CD4-positive, CD25-positive, alpha-beta regulatory T cell (primary cell): Measurements from ENCODE around the gene MIB1. TPM values are rescaled to one million over a fixed set of nuclear protein-coding genes. Genes with fewer than 3 reads are reported as not detected.

ENCODE experiments used
- ATAC-seq, 2 donors: fragments of 150-1000 bp; cut with Tn5 transposase; one replicate each; pipeline ENCODE4 v1.10.0; 2021; ENCODE audit warnings: low read depth in 2 of 2, moderate number of reproducible peaks in 2 of 2, moderate library complexity in 1 of 2
- DNase-seq, 3 donors: peaks; one replicate each; pipeline versions ENCODE4 v3.0.0 to v3.0.0-alpha.2; 2012 to 2022; ENCODE audit warnings: mixed read lengths in 1 of 3
- H3K27ac ChIP-seq: one replicate; pipeline ENCODE4 v1.7.0; 2013; ENCODE audit warnings: mild to moderate bottlenecking, low read length; ENCODE audit not compliant: insufficient read depth, poor library complexity, severe bottlenecking
- H3K27me3 ChIP-seq: one replicate; pipeline ENCODE4 v1.7.0; 2013; ENCODE audit warnings: low read length; ENCODE audit not compliant: control insufficient read depth, insufficient read depth
- H3K36me3 ChIP-seq: one replicate; pipeline ENCODE4 v1.7.0; 2013; ENCODE audit warnings: mild to moderate bottlenecking, low read length, moderate library complexity; ENCODE audit not compliant: control insufficient read depth, insufficient read depth
- H3K4me1 ChIP-seq: 2 replicates; pipeline ENCODE4 v1.7.0; 2013; ENCODE audit warnings: mild to moderate bottlenecking, low read length; ENCODE audit not compliant: insufficient read depth, control insufficient read depth, poor library complexity, severe bottlenecking
- H3K4me3 ChIP-seq: one replicate; pipeline ENCODE4 v1.7.0; 2013; ENCODE audit warnings: low read depth, mild to moderate bottlenecking, low read length, moderate library complexity
- H3K9me3 ChIP-seq, 2 experiments: 1 replicate in 1 of 2; 2 replicates in 1 of 2; pipeline ENCODE4 v1.7.0; 2013; ENCODE audit warnings: low read length in 2 of 2, mild to moderate bottlenecking in 1 of 2, moderate library complexity in 1 of 2; ENCODE audit not compliant: control insufficient read depth in 2 of 2
- H3K27ac Mint-ChIP-seq, 3 donors: one replicate each; pipeline ENCODE4 v1.8.0; 2020 to 2022; ENCODE audit warnings: mild to moderate bottlenecking in 3 of 3, mixed read lengths in 3 of 3, moderate library complexity in 2 of 3
- H3K27me3 Mint-ChIP-seq: one replicate; pipeline ENCODE4 v1.8.0; 2022; ENCODE audit warnings: mild to moderate bottlenecking, mixed read lengths
- H3K36me3 Mint-ChIP-seq: one replicate; pipeline ENCODE4 v1.8.0; 2020; ENCODE audit warnings: mixed read lengths
- H3K4me1 Mint-ChIP-seq, 4 donors: one replicate each; pipeline ENCODE4 v1.8.0; 2020 to 2022; ENCODE audit warnings: mixed read lengths in 4 of 4, mild to moderate bottlenecking in 1 of 4
- H3K4me3 Mint-ChIP-seq, 4 donors: one replicate each; pipeline ENCODE4 v1.8.0; 2020 to 2022; ENCODE audit warnings: mild to moderate bottlenecking in 4 of 4, mixed read lengths in 4 of 4, moderate library complexity in 3 of 4
- H3K9me3 Mint-ChIP-seq, 7 donors: one replicate each; pipeline ENCODE4 v1.8.0; 2020 to 2022; ENCODE audit warnings: mixed read lengths in 7 of 7, mild to moderate bottlenecking in 3 of 7, moderate library complexity in 2 of 7
- polyA plus RNA-seq, 4 donors: library from polyadenylated mRNA; unstranded; fragments of 300-500 nt; fragmentation: Illumina TruSeq; gene quantifications; one replicate each; pipeline ENCODE4 v1.2.3, GENCODE V29; 2021
- total RNA-seq: library from RNA; stranded (reverse); gene quantifications from one replicate; pipeline ENCODE4 v1.2.3, GENCODE V29; 2022

The MIB1 gene
- total and polyA plus RNA-seq, 5 donors from 2014 or later: 7.3 to 37.7 (median 7.8) TPM

DNA sequence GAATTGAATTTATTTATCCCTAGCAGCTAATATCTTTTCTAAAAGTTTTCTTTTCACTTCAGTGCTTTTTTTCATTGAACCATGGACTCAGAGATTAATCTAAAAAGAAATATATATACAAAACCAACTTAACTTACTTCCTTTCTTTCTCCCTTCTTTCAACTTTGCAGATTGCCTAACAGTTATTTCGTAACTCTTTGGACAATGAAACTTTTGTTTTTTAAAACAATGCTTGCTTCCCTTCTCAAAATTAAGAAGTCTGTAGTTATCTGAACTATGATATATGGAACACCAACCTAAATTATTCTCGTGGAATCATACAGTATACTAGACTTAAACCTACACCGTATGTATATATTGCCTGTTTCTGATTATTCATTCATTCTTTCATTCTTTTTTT, 62.9 kb downstream of the MIB1 start:
- no peak for ATAC-seq
- H3K36me3 Mint-ChIP-seq: peaks cover 34% of the 10 kb centered on the region
- H3K9me3 Mint-ChIP-seq: peaks cover 0 to 2% (median 0%) of the 10 kb centered on the region in 7 donors

DNA sequence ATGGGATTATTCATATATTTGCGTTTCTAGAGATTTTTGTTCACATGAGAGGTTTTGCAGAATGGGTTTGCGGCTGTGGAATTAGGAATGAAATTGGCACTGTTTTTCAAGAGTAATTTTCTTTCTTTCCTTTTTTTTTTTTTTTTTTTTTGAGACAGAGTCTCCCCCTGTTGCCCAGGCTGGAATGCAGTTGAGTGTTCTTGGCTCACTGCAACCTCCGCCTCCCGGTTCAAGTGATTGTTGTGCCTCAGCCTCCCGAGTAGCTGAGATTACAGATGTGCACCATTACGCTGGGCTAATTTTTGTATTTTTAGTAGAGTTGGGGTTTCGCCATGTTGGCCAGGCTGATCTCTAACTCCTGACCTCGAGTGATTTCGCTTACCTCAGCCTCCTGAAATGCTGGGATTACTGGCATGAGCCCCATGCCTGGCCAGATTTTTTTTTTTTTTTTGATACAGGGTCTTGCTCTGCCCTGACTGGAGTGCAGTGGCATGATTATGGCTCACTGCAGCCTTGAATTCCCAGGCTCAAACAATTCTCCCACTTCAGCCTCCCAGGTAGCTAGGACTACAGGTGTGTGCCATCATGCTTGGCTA, 65.3 kb downstream of the MIB1 start:
- DNase-seq (no peak), ATAC-seq (no peak)
- no peak overlapping the region for H3K27ac ChIP-seq
- Mint-ChIP-seq H3K4me3 (no peak overlapping the region), H3K36me3 (peaks cover 45% of the 10 kb centered on the region), H3K4me1 (peaks cover 2 to 12% (median 8%) of the 10 kb centered on the region in 4 donors), H3K27me3 (no peaks in the 10 kb centered on the region), H3K27ac (no peak overlapping the region), H3K9me3 (peaks cover 0 to 19% (median 2%) of the 10 kb centered on the region in 7 donors)
- no peaks in the 10 kb centered on the region for H3K4me1 ChIP-seq
- peaks cover 47% of the 10 kb centered on the region for H3K36me3 ChIP-seq
- peaks cover 0 to 2% of the 10 kb centered on the region in 2 experiments for H3K9me3 ChIP-seq
- no peaks in the 10 kb centered on the region for H3K27me3 ChIP-seq
- H3K4me3 ChIP-seq: no peak overlapping the region

More for the DNA sequence above, 62.9 kb downstream of the MIB1 start:
- Mint-ChIP-seq H3K27ac (no peak overlapping the region), H3K4me3 (no peak overlapping the region), H3K4me1 (peaks cover 2 to 11% (median 8%) of the 10 kb centered on the region in 4 donors), H3K27me3 (no peaks in the 10 kb centered on the region)
- H3K4me3 ChIP-seq: no peak overlapping the region
- H3K27ac ChIP-seq: no peak overlapping the region
- no peak for DNase-seq
- no peaks in the 10 kb centered on the region for H3K4me1 ChIP-seq
- H3K36me3 ChIP-seq: peaks cover 51% of the 10 kb centered on the region
- H3K9me3 ChIP-seq: no peaks in the 10 kb centered on the region
- H3K27me3 ChIP-seq: no peaks in the 10 kb centered on the region

DNA sequence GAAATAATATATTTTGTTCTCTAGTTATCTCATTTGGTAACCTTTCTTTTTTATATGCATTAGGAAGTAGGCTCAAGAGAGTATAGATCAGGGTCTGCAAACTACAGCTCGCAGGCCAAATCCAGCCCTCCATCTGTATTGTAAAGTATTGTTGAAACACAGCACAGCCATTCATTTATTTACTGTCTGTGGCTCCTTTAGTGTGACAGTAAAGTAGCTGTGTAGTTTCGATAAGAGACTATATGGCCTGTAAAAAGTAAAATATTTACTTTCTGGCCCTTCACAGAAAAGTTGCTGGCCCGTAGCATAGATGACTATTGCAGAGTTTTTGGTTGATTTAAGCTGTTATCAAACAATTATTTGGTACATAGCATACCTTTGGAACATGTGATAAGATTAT, 67.6 kb downstream of the MIB1 start:
- H3K4me1 Mint-ChIP-seq: peaks cover 0 to 8% (median 6%) of the 10 kb centered on the region in 4 donors
- DNase-seq (no peak), ATAC-seq (no peak)
- Histone ChIP-seq H3K27me3 (no peaks in the 10 kb centered on the region), H3K9me3 (peaks cover 0 to 2% of the 10 kb centered on the region in 2 experiments), H3K4me1 (no peaks in the 10 kb centered on the region), H3K27ac (no peak overlapping the region), H3K36me3 (peaks cover 32% of the 10 kb centered on the region), H3K4me3 (no peak overlapping the region)
- no peak overlapping the region for H3K27ac Mint-ChIP-seq
- H3K27me3 Mint-ChIP-seq: no peaks in the 10 kb centered on the region
- H3K9me3 Mint-ChIP-seq: peaks cover 0 to 19% (median 2%) of the 10 kb centered on the region in 7 donors
- no peak overlapping the region for H3K4me3 Mint-ChIP-seq
- H3K36me3 Mint-ChIP-seq: peaks cover 41% of the 10 kb centered on the region

DNA sequence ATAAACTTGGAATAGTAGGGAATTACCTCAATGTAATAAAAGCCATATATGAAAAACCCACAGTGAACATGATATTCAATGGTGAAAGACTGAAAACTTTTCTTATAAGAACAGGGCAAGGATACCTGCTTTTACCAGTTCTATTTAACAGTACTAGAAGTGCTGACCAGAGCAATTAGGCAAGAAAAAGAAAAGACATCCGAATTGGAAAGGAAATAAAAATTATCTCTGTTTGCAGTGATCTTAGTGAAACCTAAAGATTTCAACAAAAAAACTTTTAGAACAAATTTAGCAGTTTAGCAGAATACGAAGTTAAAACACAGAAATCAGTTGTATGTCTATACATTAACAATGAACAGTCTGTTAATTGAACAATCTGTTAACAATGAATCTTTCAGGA, 69.1 kb downstream of the MIB1 start:
- Histone ChIP-seq H3K27ac (no peak overlapping the region), H3K27me3 (no peaks in the 10 kb centered on the region), H3K36me3 (peaks cover 25% of the 10 kb centered on the region), H3K4me3 (no peak overlapping the region), H3K9me3 (peaks cover 0 to 2% of the 10 kb centered on the region in 2 experiments), H3K4me1 (no peaks in the 10 kb centered on the region)
- no peaks in the 10 kb centered on the region for H3K27me3 Mint-ChIP-seq
- peaks cover 0 to 8% (median 4%) of the 10 kb centered on the region in 4 donors for H3K4me1 Mint-ChIP-seq
- peaks cover 38% of the 10 kb centered on the region for H3K36me3 Mint-ChIP-seq
- H3K4me3 Mint-ChIP-seq: no peak overlapping the region
- peaks cover 0 to 19% (median 2%) of the 10 kb centered on the region in 7 donors for H3K9me3 Mint-ChIP-seq
- no peak overlapping the region for H3K27ac Mint-ChIP-seq
- ATAC-seq: no peak
- no peak for DNase-seq

DNA sequence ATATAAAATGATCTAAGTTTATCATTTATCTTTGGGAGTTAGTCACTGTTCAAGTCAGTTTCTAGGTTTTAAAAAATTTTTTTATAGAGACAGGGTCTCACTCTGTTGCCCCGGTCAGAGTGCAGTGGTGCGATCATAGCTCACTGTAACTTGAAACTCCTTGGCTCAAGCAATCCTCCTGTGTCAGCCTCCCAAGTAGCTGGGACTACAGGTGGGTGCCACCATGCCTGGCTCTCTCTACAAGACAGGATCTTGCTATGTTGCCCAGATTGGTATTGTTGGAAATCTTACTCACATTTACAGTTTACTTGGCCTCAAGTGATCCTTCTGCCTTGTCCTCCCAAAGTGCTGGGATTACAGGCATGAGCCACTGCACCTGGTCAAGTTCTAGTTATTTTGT, 74.5 kb downstream of the MIB1 start:
- ATAC-seq: no peak
- Histone ChIP-seq H3K27me3 (no peaks in the 10 kb centered on the region), H3K4me1 (no peaks in the 10 kb centered on the region), H3K9me3 (no peaks in the 10 kb centered on the region), H3K27ac (no peak overlapping the region), H3K36me3 (peaks cover 36% of the 10 kb centered on the region), H3K4me3 (no peak overlapping the region)
- DNase-seq: no peak
- Mint-ChIP-seq H3K4me3 (no peak overlapping the region), H3K9me3 (peaks cover 0 to 3% (median 0%) of the 10 kb centered on the region in 7 donors), H3K36me3 (peaks cover 48% of the 10 kb centered on the region), H3K27ac (no peak overlapping the region), H3K27me3 (no peaks in the 10 kb centered on the region), H3K4me1 (peaks cover 0 to 6% (median 4%) of the 10 kb centered on the region in 4 donors)

DNA sequence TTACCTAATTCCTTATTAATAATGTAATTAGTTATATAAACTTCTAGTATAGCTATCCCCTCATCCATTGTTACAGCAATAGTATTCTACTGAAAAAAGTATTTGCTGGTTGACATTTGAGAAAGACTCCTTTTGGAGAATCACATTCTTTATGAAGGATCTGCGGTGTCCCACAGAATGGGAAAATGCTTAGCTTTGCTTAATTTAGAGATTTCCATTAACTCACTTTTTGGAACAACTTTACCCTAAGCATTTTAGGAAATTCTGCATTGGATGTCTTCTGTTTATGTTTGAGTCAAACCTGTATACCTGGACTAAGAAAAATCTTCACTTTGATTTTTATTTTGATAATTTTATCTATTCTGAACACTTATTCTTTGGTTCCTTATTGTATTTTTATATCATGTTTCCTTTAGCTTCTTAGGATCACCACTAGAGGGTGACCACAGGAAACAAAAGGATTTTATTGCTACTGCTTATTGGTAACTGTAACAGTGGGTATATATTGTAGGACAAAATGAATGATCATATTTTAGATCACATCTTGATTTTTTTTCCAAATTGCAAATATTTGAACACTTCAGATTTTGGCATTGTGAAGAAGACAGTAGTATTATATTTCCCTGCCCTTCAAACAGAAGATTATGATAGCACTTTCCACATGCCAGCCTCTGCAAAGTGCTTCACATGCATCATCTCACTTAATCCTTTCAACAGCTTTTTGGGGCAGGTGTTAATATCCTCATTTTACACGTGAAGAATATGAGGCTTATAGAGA, 79.6 kb downstream of the MIB1 start:
- H3K4me3 ChIP-seq: no peak overlapping the region
- no peaks in the 10 kb centered on the region for H3K4me1 ChIP-seq
- no peak overlapping the region for H3K4me3 Mint-ChIP-seq
- ATAC-seq (no peak), DNase-seq (peak in 1 of 3 donors; percentile 13)
- H3K27me3 ChIP-seq: no peaks in the 10 kb centered on the region
- no peaks in the 10 kb centered on the region for H3K9me3 ChIP-seq
- H3K27ac Mint-ChIP-seq: no peak overlapping the region
- peaks cover 0 to 7% (median under 1%) of the 10 kb centered on the region in 4 donors for H3K4me1 Mint-ChIP-seq
- H3K9me3 Mint-ChIP-seq: no peaks in the 10 kb centered on the region
- H3K36me3 ChIP-seq: peaks cover 39% of the 10 kb centered on the region
- H3K36me3 Mint-ChIP-seq: peaks cover 49% of the 10 kb centered on the region
- H3K27me3 Mint-ChIP-seq: no peaks in the 10 kb centered on the region
- no peak overlapping the region for H3K27ac ChIP-seq

DNA sequence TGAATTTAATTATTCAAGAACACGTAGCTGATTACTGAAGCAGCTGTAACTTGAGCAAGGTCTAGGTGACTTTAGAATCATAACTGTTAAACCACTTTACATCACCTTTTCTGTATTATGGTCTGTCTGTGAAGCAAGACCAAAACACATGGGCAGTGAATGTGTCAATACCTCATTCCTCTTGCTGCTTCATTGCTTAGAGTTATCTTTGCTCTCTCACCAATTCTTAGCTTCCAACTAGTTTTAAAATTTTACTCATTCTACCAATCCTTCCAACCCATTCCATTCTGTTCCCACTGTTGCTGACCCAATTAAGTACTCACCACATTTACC, 80.2 kb downstream of the MIB1 start:
- Histone ChIP-seq H3K27me3 (no peaks in the 10 kb centered on the region), H3K9me3 (no peaks in the 10 kb centered on the region), H3K36me3 (peaks cover 33% of the 10 kb centered on the region), H3K4me3 (no peak overlapping the region), H3K4me1 (no peaks in the 10 kb centered on the region), H3K27ac (no peak overlapping the region)
- Mint-ChIP-seq H3K27ac (peak overlapping the region in 1 of 3 donors; percentile 38), H3K36me3 (peaks cover 46% of the 10 kb centered on the region), H3K9me3 (no peaks in the 10 kb centered on the region), H3K4me3 (no peak overlapping the region), H3K4me1 (peaks cover 0 to 7% (median 1%) of the 10 kb centered on the region in 4 donors), H3K27me3 (no peaks in the 10 kb centered on the region)
- ATAC-seq (no peak), DNase-seq (no peak)
